Activated naive CD4-positive, alpha-beta T cell treated with anti-CD3 and anti-CD28 coated beads, Interleukin-2, amount 10 ng/mL, durations not matched to agents 7 days and 5 days (primary cell): ENCODE results near the gene ATRAID.

Experiments
- CTCF ChIA-PET: fragments of 350-600 bp; sonication (Branson Sonifier 250); formaldehyde crosslinking; loops from one replicate; lab custom pipeline; 2021; ENCODE audit warnings: antibody characterized with exemption; lab: Charles Lee
- DNase-seq: peaks from one replicate; pipeline ENCODE4 v3.0.0-alpha.2; 2020
- H3K27ac Mint-ChIP-seq: one replicate; pipeline ENCODE4 v1.8.0; 2021; ENCODE audit warnings: mild to moderate bottlenecking, moderate library complexity, mixed read lengths
- H3K27me3 Mint-ChIP-seq: one replicate; pipeline ENCODE4 v1.8.0; 2021; ENCODE audit warnings: mild to moderate bottlenecking, mixed read lengths
- H3K36me3 Mint-ChIP-seq: one replicate; pipeline ENCODE4 v1.8.0; 2021; ENCODE audit warnings: mixed read lengths
- H3K4me1 Mint-ChIP-seq: one replicate; pipeline ENCODE4 v1.8.0; 2021; ENCODE audit warnings: mixed read lengths
- H3K4me3 Mint-ChIP-seq: one replicate; pipeline ENCODE4 v1.8.0; 2021; ENCODE audit warnings: mild to moderate bottlenecking, moderate library complexity, mixed read lengths
- H3K9me3 Mint-ChIP-seq: one replicate; pipeline ENCODE4 v1.8.0; 2021; ENCODE audit warnings: mixed read lengths

The ATRAID gene

GRCh38 chr2:27256855-27257454 is 45.1 kb downstream of the ATRAID start:
- Mint-ChIP-seq H3K4me1 (peaks cover 7% of the 10 kb centered on the region), H3K36me3 (no peaks in the 10 kb centered on the region), H3K9me3 (no peaks in the 10 kb centered on the region), H3K27ac (no peak overlapping the region), H3K4me3 (no peak overlapping the region), H3K27me3 (peaks cover 81% of the 10 kb centered on the region)
- CTCF ChIA-PET = interaction anchor here (1.6 kb wide), 1 partner anchor 23 kb away, joined by 8 read pairs; no protein-coding TSS in a partner anchor
- no peak for DNase-seq

DNA sequence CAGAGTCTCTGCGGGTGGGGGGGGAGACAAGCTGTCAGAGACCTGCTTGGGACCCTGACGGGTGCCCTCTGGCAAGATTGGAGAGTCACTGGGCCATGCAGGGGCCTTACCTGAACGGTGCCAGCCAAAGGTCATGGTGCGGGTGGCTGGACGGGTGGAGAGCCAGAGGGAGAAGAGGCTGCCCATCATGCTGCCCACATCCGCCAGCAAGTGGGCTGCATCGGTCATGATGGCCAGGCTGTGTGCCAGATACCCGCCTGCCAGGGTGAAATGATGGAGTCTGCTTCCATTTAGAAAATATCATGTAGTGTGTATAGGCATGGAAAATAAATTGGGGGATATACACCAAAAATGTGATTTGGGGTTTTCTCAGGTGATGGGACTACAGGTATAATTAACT is 46.2 kb downstream of the ATRAID start:
- no peak overlapping the region for H3K27ac Mint-ChIP-seq
- H3K4me3 Mint-ChIP-seq = no peak overlapping the region
- no peak for DNase-seq
- CTCF ChIA-PET = no interaction called here
- peaks cover 74% of the 10 kb centered on the region for H3K27me3 Mint-ChIP-seq
- peaks cover 8% of the 10 kb centered on the region for H3K4me1 Mint-ChIP-seq
- no peaks in the 10 kb centered on the region for H3K36me3 Mint-ChIP-seq
- no peaks in the 10 kb centered on the region for H3K9me3 Mint-ChIP-seq

- Mint-ChIP-seq H3K27ac (no peak overlapping the region), H3K9me3 (no peaks in the 10 kb centered on the region), H3K4me3 (peak overlapping the region; percentile 6), H3K36me3 (no peaks in the 10 kb centered on the region), H3K27me3 (peaks cover 55% of the 10 kb centered on the region), H3K4me1 (peaks cover 29% of the 10 kb centered on the region)
- no peak for DNase-seq
- CTCF ChIA-PET = interaction anchor here (1.0 kb wide), 1 partner anchor 11 kb away, joined by 4 read pairs; no protein-coding TSS in a partner anchor
Observed at GRCh38 chr2:27261241-27261925, 49.5 kb downstream of the ATRAID start.

DNA sequence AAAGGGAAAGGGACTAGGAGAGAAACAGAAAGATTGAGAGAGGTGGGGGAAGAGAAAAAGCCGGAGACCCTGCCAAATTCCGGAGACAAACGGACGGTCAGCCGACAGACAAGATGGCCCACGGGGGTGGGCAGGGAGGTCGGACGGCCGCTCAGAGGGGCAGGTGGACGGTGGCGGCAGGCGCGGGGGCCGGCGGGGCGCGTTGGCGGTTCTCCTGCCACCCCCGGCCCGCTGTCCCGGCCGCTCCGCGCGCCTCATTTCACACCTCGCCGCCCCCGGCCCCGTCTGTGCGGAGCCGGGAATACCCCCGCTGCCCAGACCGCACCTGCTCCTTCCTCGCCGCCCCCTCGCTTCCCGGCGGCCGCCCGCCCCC is 50.1 kb downstream of the ATRAID start:
- Mint-ChIP-seq H3K36me3 (no peaks in the 10 kb centered on the region), H3K4me1 (peaks cover 29% of the 10 kb centered on the region), H3K4me3 (peak overlapping the region; percentile 6), H3K27me3 (peaks cover 50% of the 10 kb centered on the region), H3K27ac (no peak overlapping the region), H3K9me3 (no peaks in the 10 kb centered on the region)
- CTCF ChIA-PET = interaction anchor here (0.9 to 1.0 kb wide), 2 partner anchors 11 to 18 kb away, joined by 3 to 4 read pairs; no protein-coding TSS in a partner anchor
- DNase-seq = no peak

GRCh38 chr2:27262379-27263286 is 50.8 kb downstream of the ATRAID start, which contains the start of gene SLC30A3:
TSS of gene SLC30A3 (minus strand) at chr2:27263047. CDS start at chr2:27262906, 141 bp downstream.
- DNase-seq = peak; percentile 87
- Mint-ChIP-seq H3K4me1 (peaks cover 29% of the 10 kb centered on the region), H3K36me3 (no peaks in the 10 kb centered on the region), H3K4me3 (peak within 1 kb of the TSS; percentile 76), H3K9me3 (no peaks in the 10 kb centered on the region), H3K27ac (no peak within 1 kb of the TSS), H3K27me3 (peaks cover 42% of the 10 kb centered on the region)
- CTCF ChIA-PET = interaction anchor here (0.9 to 3.5 kb wide), 4 partner anchors 12 to 84 kb away, joined by 3 to 25 read pairs (median 4); no protein-coding TSS in a partner anchor

DNA sequence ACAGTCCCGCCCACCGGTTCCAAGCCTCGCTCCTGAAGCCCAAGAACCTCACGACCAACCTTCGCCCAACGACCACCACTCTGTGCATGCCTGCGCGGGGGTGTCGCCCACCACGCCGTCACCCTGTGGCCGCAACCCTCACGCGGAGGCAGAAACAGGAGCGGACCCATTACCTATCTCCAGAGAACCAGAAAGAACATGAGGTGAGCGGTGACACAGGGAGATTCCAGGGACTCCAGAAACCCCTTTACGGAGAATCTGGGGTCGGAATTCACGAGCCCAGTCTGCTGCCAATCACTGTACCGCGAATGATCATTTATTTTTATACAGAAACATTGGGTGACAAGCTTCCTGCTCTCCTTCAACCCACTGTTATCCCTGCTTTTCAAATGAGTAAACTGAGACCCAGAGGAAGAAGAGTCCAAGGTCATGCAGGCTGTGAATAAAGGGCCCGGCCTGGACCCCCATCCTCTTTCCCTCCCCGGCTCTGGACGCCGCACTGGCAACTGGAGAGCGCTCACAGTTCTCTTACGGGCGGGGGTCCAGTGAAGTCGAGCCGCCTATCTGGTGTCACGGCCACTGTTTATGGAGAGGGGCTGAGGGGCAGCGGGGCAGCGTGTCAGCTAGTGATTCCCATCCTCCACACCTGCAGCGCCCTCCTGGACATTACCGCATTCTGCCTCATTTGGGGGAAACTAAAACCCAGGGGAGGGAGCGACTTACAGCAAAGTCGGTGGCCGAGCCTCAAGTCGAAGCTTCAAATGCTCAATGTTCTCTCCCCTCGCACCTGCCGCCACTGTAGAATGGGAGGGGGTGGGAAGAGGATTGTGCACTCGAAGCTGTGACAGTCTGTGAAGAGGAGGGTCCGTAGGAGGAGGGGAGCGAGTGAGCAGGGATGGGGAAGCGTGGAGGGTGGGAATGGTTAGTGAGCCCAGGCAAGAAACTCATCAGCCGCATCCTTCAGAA is 51.7 kb downstream of the ATRAID start:
- no peak for DNase-seq
- H3K36me3 Mint-ChIP-seq = no peaks in the 10 kb centered on the region
- no peaks in the 10 kb centered on the region for H3K9me3 Mint-ChIP-seq
- H3K4me3 Mint-ChIP-seq = peak overlapping the region; percentile 76
- H3K4me1 Mint-ChIP-seq = peaks cover 29% of the 10 kb centered on the region
- peaks cover 35% of the 10 kb centered on the region for H3K27me3 Mint-ChIP-seq
- CTCF ChIA-PET = interaction anchor here (1.0 to 3.5 kb wide), 3 partner anchors 16 to 83 kb away, joined by 3 to 25 read pairs (median 3); no protein-coding TSS in a partner anchor
- no peak overlapping the region for H3K27ac Mint-ChIP-seq

GRCh38 chr2:27264253-27264752 is 52.5 kb downstream of the ATRAID start:
- Mint-ChIP-seq H3K4me1 (peaks cover 29% of the 10 kb centered on the region), H3K27me3 (peaks cover 27% of the 10 kb centered on the region), H3K4me3 (peak overlapping the region; percentile 76), H3K9me3 (no peaks in the 10 kb centered on the region), H3K36me3 (no peaks in the 10 kb centered on the region), H3K27ac (peak overlapping the region; percentile 40)
- CTCF ChIA-PET = interaction anchor here (1.0 to 3.5 kb wide), 4 partner anchors 9 to 39 kb away, joined by 3 to 25 read pairs (median 4); no protein-coding TSS in a partner anchor
- DNase-seq = no peak

GRCh38 chr2:27264753-27265535 is 53.1 kb downstream of the ATRAID start:
- H3K4me1 Mint-ChIP-seq = peaks cover 29% of the 10 kb centered on the region
- H3K9me3 Mint-ChIP-seq = no peaks in the 10 kb centered on the region
- CTCF ChIA-PET = interaction anchor here (0.9 to 3.5 kb wide), 6 partner anchors 9 to 418 kb away, joined by 3 to 25 read pairs (median 4); no protein-coding TSS in a partner anchor
- H3K4me3 Mint-ChIP-seq = peak overlapping the region; percentile 48
- H3K27ac Mint-ChIP-seq = no peak overlapping the region
- H3K27me3 Mint-ChIP-seq = peaks cover 21% of the 10 kb centered on the region
- peak; percentile 64 for DNase-seq
- no peaks in the 10 kb centered on the region for H3K36me3 Mint-ChIP-seq

GRCh38 chr2:27265536-27265870 is 53.7 kb downstream of the ATRAID start:
- Mint-ChIP-seq H3K27me3 (peaks cover 15% of the 10 kb centered on the region), H3K27ac (no peak overlapping the region), H3K9me3 (no peaks in the 10 kb centered on the region), H3K4me1 (peaks cover 29% of the 10 kb centered on the region), H3K4me3 (peak overlapping the region; percentile 10), H3K36me3 (no peaks in the 10 kb centered on the region)
- CTCF ChIA-PET = interaction anchor here (0.9 to 3.5 kb wide), 5 partner anchors 8 to 417 kb away, joined by 3 to 25 read pairs (median 4); no protein-coding TSS in a partner anchor
- DNase-seq = no peak
